ENCODE data around the gene FDXACB1. TPM values are rescaled to one million over a fixed set of nuclear protein-coding genes. Genes with fewer than 3 reads are reported as not detected.

FDXACB1 gene
- total RNA-seq, 1 experiment from 2014 or later: 3.0 TPM

Other genes starting within 250 kb of the FDXACB1 start
- 115 and 118 TPM in 2 replicates for gene PPP2R1B, start 112.8 kb downstream of the FDXACB1 start, total RNA-seq (2014; rRNA removed; shearing (Covaris generic))
- 55.8 and 71.4 TPM in 2 replicates for gene ALG9, start 7.6 kb downstream of the FDXACB1 start, total RNA-seq (2014; rRNA removed; shearing (Covaris generic))
- 41.0 and 66.8 TPM in 2 replicates for gene CFAP68, start 376 bp upstream of the FDXACB1 start, total RNA-seq (2014; rRNA removed; shearing (Covaris generic))
- gene CRYAB, start 32.6 kb upstream of the FDXACB1 start, total RNA-seq (2014; rRNA removed; shearing (Covaris generic)): 153 and 175 TPM in 2 replicates
- gene HSPB2, start 33.6 kb upstream of the FDXACB1 start, total RNA-seq (2014; rRNA removed; shearing (Covaris generic)): 11.7 and 30.6 TPM in 2 replicates
- gene C11orf52, start 39.7 kb upstream of the FDXACB1 start, total RNA-seq (2014; rRNA removed; shearing (Covaris generic)): 11.8 and 26.1 TPM in 2 replicates
- gene DIXDC1, start 58.2 kb upstream of the FDXACB1 start, total RNA-seq (2014; rRNA removed; shearing (Covaris generic)): 64.4 and 67.8 TPM in 2 replicates
- 70.0 and 71.5 TPM in 2 replicates for gene DLAT, start 146.2 kb upstream of the FDXACB1 start, total RNA-seq (2014; rRNA removed; shearing (Covaris generic))
- gene PIH1D2, start 194.9 kb upstream of the FDXACB1 start, total RNA-seq (2014; rRNA removed; shearing (Covaris generic)): 2.6 and 4.4 TPM in 2 replicates
- 39.3 and 43.6 TPM in 2 replicates for gene NKAPD1, start 195.1 kb upstream of the FDXACB1 start, total RNA-seq (2014; rRNA removed; shearing (Covaris generic))
- 131 and 181 TPM in 2 replicates for gene TIMM8B, start 207.6 kb upstream of the FDXACB1 start, total RNA-seq (2014; rRNA removed; shearing (Covaris generic))
- gene SDHD, start 207.7 kb upstream of the FDXACB1 start, total RNA-seq (2014; rRNA removed; shearing (Covaris generic)): 206 and 219 TPM in 2 replicates

Data from G401 (cell line).